ENCODE data around the gene MAPRE2. TPM values are rescaled to one million over a fixed set of nuclear protein-coding genes. Genes with fewer than 3 reads are reported as not detected.

The MAPRE2 gene
- total RNA-seq, 2 donors from 2014 or later = 11.7 to 11.9 TPM

DNA sequence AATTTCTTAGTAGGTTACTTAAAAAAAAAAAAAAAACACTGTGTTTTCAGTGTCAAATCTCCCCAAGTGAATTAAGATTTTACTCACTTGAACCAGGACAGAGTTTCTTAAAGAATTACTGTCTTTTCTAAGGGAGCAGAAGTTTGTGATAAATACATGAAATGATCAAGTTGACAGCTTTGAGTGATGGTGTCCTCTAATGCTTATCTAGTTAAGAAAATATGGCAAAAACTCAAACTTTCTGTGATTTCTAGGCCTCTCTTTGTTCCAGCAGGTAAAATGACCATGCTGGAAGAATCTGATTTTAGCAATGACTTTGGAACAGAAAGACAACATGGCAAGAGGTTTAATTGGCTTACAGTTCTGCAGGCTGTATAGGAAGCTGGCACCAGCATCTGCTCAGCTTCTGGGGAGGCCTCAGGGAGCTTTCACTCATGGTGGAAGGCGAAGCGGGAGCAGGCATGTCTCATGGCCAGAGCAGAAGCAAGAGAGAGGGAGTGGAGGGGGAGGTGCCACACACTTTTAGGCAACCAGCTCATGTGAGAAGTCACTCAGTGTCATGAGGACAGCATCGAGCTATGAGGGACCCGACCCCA, 6.6 kb downstream of the MAPRE2 start:
- no peak for TF ChIP-seq POLR2A (IDR thresholded peaks at IDR 0.05)
- TF ChIP-seq, protein P1, sequence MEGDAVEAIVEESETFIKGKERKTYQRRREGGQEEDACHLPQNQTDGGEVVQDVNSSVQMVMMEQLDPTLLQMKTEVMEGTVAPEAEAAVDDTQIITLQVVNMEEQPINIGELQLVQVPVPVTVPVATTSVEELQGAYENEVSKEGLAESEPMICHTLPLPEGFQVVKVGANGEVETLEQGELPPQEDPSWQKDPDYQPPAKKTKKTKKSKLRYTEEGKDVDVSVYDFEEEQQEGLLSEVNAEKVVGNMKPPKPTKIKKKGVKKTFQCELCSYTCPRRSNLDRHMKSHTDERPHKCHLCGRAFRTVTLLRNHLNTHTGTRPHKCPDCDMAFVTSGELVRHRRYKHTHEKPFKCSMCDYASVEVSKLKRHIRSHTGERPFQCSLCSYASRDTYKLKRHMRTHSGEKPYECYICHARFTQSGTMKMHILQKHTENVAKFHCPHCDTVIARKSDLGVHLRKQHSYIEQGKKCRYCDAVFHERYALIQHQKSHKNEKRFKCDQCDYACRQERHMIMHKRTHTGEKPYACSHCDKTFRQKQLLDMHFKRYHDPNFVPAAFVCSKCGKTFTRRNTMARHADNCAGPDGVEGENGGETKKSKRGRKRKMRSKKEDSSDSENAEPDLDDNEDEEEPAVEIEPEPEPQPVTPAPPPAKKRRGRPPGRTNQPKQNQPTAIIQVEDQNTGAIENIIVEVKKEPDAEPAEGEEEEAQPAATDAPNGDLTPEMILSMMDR (IDR thresholded peaks at IDR 0.05) = no peak
- Histone ChIP-seq H3K27ac (no peak overlapping the region), H3K9me3 (no peaks in the 10 kb centered on the region), H3K4me3 (no peak overlapping the region), H3K4me1 (peaks cover 26% of the 10 kb centered on the region), H3K36me3 (replicated peaks in 1 of 2; ENCODE audit: insufficient read depth in 1 of 2, low read depth in 2 of 2) (no peaks in the 10 kb centered on the region), H3K27me3 (no peaks in the 10 kb centered on the region)
- ATAC-seq = no peak
- intact Hi-C loops (cut with DNase I) = no loop called here
- 96 to 98% methylated on average over 4 of the region's 4 CpGs for WGBS, 2 donors
- no peak for DNase-seq

DNA sequence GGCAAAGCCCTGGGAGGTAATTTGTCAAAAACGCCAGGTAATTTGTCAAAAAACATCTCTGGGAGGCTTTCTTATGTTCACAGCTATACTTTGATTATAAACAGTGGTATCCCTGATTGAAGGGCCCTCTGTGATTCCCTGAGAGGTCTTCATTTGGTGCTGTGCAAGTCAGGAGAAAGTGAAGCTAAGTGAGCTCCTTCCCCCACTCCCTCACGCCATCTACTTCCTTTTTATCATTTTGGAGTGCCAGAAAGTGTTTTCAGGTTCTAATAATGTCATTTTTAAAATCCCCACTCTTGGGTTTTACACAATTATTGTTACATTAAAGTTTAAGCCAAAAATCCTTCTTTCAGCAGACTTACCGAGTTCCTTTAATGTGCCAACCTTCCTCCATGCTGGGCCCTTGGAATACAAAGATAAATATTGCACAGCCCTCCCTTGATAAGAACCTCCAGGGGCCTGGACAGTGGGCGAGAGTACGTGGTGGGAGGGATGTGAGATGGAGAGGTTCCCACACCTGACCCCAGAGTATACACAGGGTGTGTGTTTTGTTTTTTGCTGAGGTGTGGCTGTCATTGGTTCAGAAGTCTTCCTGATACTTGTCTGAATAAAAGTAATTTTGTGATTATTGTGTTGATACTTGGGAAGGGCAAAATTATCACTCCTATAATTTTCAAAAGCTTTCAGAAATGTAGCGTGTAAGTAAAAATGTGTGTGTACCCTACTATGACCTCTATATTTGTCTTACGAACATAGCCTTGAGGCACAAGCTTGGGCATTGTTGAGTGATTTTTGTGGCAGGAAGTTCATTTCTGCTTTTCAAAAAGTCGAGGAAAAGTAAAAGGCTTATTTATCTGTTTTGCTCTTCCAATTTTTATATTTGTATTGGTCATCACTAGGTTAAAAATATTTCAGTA, 8.2 kb downstream of the MAPRE2 start:
- Histone ChIP-seq H3K9me3 (no peaks in the 10 kb centered on the region), H3K27me3 (no peaks in the 10 kb centered on the region), H3K4me3 (no peak overlapping the region), H3K4me1 (peaks cover 18% of the 10 kb centered on the region), H3K27ac (peak overlapping the region in 1 of 4 donors; percentile 60), H3K36me3 (replicated peaks in 1 of 2; ENCODE audit: insufficient read depth in 1 of 2, low read depth in 2 of 2) (no peaks in the 10 kb centered on the region)
- TF ChIP-seq, protein P1 (IDR thresholded peaks at IDR 0.05) = no peak
- TF ChIP-seq POLR2A (IDR thresholded peaks at IDR 0.05) = no peak
- WGBS, 2 donors = 58 to 62% methylated on average over 8 of the region's 8 CpGs
- no peak for ATAC-seq
- intact Hi-C loops (cut with DNase I) = no loop called here
- DNase-seq = no peak

DNA sequence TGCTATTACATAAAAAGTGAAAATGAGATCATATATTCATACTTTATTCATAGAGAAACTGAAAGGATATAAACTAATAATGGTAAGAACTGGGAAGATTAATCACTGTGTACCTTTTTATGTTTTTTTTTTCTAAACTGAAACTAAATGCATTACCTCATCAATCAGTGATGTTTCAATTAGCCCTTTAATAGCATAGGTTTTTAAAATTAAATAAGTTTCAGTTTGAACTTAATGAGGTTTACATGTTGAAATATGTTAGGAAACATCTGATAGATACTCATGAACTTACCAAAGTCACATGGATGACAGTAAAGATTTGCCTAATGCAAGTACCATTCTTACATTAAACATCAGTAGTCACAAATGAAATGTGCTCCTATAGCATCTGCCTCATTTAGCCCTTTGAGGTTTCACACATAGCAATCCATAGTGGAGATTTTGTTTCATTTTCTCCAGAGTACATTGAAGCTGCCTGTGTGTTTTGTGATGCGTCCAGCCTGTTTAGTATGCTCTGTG, 8.9 kb downstream of the MAPRE2 start:
- no peaks in the 10 kb centered on the region for H3K36me3 ChIP-seq (replicated peaks in 1 of 2; ENCODE audit: insufficient read depth in 1 of 2, low read depth in 2 of 2)
- H3K4me3 ChIP-seq = no peak overlapping the region
- H3K9me3 ChIP-seq = no peaks in the 10 kb centered on the region
- peak; percentile 24 for ATAC-seq
- H3K4me1 ChIP-seq = peaks cover 18% of the 10 kb centered on the region
- intact Hi-C loops (cut with DNase I) = no loop called here
- DNase-seq = no peak
- peak overlapping the region in 1 of 4 donors; percentile 60 for H3K27ac ChIP-seq
- no peaks in the 10 kb centered on the region for H3K27me3 ChIP-seq
- TF ChIP-seq, protein P1 (IDR thresholded peaks at IDR 0.05) = no peak
- no peak for TF ChIP-seq POLR2A (IDR thresholded peaks at IDR 0.05)
- 53 to 92% methylated on average over 1 of the region's 1 CpG for WGBS, 2 donors

DNA sequence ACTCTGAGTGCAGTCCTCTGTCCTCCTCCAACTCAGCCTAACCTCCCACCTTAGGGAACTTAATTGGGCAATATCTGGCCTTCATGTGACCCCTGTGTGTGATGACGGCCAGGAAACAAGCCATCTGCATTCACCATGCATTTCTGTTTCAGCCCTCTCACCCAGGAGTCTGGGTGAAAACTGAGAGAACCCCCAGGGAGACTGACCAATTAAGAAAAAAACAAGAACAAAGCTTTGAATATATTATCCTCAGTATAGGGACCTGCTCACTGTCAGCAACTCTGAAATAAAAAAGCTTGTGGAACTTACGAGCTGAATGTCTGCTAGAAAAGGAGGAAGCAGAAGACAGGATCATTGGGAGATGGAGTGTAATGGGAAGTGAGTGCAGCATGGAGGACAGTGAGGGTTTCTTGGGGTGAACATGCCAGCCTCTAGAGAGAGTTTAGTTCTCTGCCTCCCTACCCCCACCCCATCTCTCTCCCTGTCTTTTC, 9.5 kb downstream of the MAPRE2 start:
- no peaks in the 10 kb centered on the region for H3K27me3 ChIP-seq
- peak overlapping the region in 1 of 4 donors; percentile 60 for H3K27ac ChIP-seq
- intact Hi-C loops (cut with DNase I) = no loop called here
- no peaks in the 10 kb centered on the region for H3K9me3 ChIP-seq
- H3K4me1 ChIP-seq = peaks cover 18% of the 10 kb centered on the region
- 44 to 63% methylated on average over 2 of the region's 2 CpGs for WGBS, 2 donors
- no peak overlapping the region for H3K4me3 ChIP-seq
- ATAC-seq (peak; percentile 55), DNase-seq (peak in 1 of 4 donors; percentile 24)
- TF ChIP-seq, protein P1 (IDR thresholded peaks at IDR 0.05) = no peak
- no peak for TF ChIP-seq POLR2A (IDR thresholded peaks at IDR 0.05)
- no peaks in the 10 kb centered on the region for H3K36me3 ChIP-seq (replicated peaks in 1 of 2; ENCODE audit: insufficient read depth in 1 of 2, low read depth in 2 of 2)
